Pons (tissue), 1 donor: ENCODE results near the gene TRIM2.
"Not testable (repeated sequence)": the region's sequence is repeated elsewhere in the genome, so short reads cannot be mapped to it uniquely, and the experiment has no call there.

Source experiments
- DNase-seq: peaks from one replicate; pipeline ENCODE4 v3.0.0-alpha.2; 2016; ENCODE audit warnings: low spot score

TRIM2 gene

DNA sequence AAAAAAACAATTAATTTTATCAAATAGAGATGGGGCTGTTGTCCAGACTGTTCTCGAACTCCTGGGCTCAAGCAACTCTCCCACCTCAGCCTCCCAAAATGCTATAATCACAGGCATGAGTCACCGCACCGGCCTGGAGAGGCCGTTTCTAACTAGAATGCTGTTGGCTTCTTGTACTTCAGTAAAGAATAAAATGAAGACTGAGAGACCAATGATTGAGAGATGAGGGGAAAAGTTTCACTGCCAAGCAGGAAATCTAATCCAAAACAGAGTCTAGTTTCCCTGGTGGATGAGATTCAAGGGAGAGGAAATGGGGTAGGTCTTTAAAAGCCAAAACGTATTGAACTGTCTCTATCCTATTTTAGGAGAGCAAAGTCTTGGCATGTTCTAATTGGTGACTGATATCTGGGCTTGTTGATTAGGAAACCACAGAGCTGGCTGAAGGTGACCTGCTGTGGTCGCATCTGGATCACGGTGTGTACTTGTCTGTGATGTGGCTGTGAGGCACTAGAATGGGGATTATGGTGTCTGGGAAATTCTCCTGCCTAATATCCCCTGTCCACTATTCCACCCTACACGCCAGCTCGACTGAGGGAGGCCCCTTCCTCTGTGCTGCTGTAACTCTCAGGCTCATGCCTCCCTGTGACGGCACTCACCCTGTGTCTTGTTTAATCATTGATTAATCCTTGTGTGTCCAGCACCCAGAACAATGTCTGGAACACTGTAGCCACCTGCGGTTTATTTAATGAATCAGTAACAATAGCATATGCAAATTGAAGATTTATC, 15.0 kb upstream of the TRIM2 start:
- no peak for DNase-seq

- DNase-seq, result no peak
Measured at GRCh38 chr4:153191795-153192363, 12.4 kb upstream of the TRIM2 start.

GRCh38 chr4:153197301-153197700, 6.9 kb upstream of the TRIM2 start:
- no peak for DNase-seq

DNA sequence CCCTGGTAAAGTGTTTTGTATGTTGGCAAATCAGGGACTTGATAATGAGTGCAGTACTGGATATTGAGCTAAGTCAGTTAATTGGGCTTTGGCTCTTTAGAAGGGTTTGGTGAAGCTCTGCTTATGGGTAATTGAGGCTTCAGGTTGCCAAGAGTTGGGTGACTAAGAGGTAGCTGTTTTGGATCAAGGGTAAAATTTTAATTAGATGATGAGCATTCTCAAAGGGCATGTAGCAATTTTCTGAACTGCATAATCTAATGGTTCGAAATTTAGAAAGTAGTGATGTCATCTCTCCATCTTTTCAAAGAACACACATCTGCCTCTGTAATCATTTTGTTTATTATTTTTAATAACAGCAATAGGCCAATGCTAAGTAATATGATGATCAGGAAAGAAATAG, 5.5 kb upstream of the TRIM2 start:
- no peak for DNase-seq

DNA sequence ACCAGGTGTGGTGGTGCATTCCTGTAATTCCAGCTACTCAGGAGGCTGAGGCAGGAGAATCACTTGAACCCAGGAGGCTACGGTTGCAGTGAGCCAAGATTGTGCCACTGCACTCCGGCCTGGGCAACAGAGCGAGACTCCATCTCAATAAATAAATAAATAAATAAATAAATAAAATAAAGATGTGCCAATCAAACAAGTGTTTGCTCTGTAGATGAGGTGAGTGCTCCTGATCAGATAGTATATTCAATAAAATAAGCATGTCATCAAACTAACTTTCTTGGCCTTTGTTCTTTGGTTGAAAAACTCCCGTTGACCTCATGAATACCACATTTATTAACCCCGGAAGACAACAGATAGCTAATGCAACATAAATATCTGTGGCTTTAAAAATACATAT, 497 bp upstream of the TRIM2 start:
- not testable (repeated sequence) for DNase-seq

DNA sequence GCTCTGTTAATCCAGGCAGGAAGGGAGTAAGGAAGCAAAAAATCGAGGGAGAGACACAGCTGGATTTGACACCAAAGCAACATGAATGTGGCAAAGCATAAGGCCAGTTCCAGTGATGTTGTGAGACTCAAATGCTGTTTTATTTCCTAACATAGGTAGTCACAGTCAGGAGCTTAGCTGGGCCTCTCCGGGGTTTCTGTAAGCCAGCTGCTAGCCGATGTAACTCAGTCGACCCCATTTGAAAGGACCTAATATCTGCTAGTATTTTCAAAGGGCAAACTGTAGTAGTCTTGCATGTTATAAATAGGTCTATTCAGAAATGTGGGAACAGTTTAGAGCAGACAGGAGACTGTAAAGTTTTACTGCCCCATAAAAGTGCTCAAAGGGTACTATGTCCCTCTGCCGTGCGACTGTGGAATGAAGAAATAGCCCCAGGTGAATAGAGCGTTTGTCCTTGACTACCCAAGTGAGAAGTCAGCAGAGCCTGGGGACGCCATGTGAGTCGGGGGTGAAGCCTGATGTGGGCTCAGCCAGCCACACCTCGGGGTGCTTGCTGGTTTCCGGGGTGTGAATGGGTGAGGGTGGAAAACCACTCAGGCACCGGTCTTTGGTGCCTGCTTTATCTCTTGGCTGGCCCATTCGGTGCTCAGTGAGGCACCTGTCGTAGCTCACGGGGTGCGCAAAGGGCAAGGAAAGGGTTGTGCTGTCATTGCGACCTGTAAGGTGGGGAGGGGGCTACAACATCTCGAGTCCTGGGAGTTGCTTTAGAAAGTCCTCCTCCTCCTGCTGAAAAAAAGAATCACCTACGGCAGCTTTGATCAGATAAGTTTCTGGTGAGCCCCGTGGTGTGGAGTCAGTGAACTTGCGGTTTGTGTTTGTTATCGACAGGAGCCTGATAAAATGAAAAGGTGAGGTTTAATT, 745 bp downstream of the TRIM2 start:
- no peak for DNase-seq

DNA sequence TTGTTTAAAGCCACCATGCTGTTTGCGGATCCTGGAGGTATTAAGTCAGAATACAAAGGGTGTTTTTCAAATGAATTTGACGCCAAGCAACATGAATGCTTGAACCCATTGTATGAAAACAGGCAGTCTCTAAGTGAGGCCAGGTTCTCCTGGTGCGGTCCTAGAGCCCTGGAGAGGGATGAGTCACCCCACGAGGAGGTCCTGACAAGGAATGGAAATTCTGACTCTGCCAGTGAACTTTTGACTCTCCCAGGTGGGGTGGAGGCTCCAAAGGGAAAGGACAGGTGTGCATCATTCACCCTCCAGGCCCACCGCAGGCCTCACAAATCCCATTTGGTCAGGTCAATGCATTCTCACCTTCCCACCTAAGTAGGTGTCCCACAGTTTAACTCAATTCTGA, 1.5 kb downstream of the TRIM2 start:
- no peak for DNase-seq

GRCh38 chr4:153206534-153206933, 2.3 kb downstream of the TRIM2 start:
- peak; percentile 43 for DNase-seq

DNA sequence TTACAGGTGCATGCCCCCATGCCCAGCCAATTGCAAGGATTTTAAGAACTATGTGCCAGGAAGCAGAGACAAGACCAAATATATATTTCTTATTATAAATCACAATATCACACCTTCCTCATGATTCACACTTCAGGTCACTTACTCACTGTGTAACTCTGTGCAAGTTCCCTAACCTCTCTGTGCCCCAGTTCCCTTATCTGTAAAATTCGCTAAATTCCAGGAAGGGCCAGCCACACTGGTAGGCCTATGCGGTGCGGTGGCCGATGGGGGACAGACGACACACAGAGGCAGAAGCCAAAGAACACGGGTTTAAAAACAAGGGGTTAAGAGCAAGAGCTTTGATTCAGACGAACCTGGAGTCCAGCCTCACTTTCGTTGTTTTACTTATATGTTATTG, 2.8 kb downstream of the TRIM2 start:
- DNase-seq, result no peak

DNA sequence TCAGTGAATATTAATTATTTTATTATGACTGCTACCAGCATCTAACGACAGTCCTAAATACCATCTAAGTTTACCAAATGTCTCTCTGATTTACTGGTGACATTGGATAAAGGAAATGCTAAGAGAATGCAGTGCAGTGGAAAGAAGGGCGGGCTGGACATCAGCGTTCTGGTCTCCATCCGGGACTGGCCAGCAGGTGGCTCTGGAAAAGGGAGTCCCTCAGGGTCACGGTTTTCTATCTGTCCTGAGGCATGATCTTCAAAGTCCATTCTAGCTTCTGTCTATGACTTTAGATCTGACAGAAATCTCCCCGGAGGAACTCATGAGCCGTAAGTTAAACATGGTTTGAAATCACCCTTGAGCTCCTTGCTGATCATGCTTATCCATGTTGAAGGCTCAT, 3.3 kb downstream of the TRIM2 start:
- DNase-seq, result peak; percentile 65

- DNase-seq, result no peak
Measured at GRCh38 chr4:153209410-153209809, 5.2 kb downstream of the TRIM2 start.

DNA sequence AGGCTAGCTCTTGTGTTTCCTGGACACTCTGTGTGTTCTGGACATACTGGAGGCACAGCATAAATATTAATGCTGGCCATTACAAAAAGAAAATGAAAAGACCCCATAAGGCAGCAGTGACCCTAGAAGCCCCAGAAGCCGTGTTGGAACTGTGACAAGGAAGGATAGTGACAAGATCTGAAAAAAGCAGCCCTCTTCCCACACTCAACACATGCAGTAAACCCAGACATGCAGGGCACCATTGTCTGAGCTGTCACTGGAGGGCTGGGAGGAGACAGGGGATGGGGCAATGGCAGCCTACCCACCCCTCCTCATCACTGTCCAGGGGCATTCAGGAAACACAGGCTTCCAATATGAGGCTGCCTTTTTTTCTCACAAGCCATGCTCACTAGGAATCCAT, 6.5 kb downstream of the TRIM2 start:
- no peak for DNase-seq

DNA sequence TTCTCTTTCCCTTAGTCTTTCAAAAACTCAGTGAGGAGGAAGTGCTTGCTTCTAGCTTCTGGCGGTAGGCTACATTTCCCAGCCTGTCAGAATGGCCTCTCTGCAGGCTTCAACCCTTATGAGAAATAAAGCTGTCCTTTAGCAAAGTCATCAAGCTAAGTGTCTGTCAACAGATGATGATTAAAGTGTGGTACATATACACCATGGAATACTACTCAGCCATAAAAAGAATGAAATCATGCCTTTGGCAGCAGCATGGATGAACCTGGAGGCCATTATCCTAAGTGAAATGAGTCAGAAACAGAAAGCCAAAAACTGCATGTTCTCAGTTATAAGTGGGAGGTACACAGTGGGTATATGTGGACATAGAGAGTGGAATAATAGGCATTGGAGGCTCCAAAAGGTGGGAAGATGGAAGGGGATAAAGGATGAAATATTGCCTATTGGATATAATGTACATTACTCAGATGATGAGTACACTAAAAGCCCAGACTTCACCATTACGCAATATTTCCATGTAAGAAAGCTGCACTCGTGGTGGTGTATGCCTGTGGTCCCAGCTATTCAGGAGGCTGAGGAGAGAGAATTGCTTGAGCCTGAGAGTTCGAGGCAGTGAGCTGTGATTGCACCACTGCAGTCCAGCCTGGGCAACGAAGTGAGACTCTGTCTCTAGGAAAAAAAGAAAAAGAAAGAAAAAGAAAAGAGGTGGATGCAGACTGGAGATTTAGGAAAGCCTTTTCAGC, 7.9 kb downstream of the TRIM2 start:
- DNase-seq, result no peak

DNA sequence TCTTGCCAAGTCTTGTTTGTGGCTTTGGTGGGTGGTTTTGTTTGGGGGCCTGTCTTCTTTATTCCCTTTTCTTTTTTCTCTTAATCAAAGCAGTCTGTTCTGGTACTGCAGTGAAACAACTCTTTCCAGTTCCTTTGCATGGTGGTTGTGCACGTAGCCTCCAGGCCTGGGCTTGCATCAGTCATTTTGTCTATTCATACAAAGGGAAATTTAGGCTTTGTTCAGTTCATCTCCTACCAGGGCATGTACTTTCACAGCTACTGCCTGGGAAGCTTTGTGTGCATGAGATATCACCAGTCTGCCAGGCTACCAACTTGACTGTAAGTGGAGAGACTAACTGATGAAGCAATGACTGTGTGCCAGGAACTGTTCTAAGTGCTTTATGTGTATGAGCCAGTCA, 8.5 kb downstream of the TRIM2 start:
- peak; percentile 61 for DNase-seq

GRCh38 chr4:153215921-153216320, 11.7 kb downstream of the TRIM2 start:
- no peak for DNase-seq

DNA sequence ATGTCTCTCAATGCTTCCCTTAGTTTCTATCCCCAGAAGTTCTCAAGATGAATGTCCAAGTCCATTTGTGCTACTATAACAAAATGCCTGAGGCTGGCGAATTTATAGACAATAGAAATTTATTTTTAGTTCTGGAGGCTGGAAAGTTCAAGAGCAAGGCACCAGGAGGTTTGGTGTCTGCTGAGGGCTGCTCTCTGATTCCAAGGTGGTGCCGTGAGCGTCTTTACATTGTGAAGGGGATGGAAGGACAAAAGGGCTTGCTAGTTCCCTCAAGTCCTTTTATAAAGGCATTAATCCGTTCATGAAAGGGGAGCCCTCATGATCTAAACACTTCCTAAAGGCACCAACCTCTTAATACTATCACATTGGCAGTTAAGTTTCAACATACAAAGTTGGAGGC, 12.3 kb downstream of the TRIM2 start:
- no peak for DNase-seq

- DNase-seq, result no peak
Measured at GRCh38 chr4:153217440-153217839, 13.2 kb downstream of the TRIM2 start.

- DNase-seq, result no peak
Measured at GRCh38 chr4:153218961-153219360, 14.7 kb downstream of the TRIM2 start.

- DNase-seq, result no peak
Measured at GRCh38 chr4:153220682-153221395, 16.6 kb downstream of the TRIM2 start.

DNA sequence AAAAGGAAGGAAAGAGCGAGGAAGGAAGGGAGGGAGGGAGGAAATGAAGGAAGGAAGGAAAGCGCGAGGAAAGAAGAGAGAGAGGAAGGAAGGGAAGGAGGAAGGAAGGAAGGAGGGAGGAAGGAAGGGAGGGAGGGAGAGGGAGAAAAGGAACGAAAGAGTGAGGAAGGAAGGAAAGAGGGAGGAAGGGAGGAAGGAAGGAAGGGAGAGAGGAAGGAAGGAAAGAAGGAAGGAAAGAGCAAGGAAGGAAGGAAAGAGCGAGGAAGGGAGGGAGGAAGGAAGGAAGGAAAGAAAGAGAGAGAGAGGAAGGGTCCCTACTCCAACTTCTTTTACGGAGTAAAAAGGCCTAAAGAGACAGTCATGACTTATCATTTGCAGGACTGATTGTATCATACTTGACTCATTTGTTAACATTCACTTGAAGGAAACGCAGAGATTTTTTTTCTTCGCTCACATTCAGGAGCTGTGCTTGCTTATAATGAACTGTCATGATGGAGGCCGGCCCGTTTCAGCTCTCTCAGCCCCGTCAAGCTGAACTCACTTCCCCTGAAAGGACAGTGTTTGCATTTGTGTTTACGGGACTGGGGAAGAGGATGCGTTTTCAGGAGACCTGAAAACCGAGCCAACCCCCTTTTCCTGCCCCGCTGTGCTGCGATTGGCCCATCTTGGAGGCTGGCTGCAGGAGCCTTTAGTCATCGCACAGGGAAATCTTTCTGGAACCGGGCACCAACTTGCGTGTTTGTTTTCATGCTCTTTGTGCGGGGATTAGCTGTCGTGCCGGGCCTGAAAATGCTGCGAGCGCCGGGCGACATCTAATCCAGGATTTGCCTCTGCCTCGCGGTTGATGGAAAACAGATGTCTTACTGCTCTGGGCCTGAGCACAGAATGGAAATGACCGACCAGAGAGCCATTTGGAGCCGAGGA, 17.8 kb downstream of the TRIM2 start:
- DNase-seq, result peak; percentile 57
